ENCODE results near the gene MRPL19.
"Not testable (repeated sequence)": the region's sequence is repeated elsewhere in the genome, so short reads cannot be mapped to it uniquely, and the experiment has no call there.

Gene MRPL19

GRCh38 chr2:75654012-75654411 is 7.4 kb downstream of the MRPL19 start:
- no peak overlapping the region for H3K4me3 ChIP-seq (ENCODE audit: low read depth, low read length)
- TF ChIP-seq MYC (IDR thresholded peaks at IDR 0.05; ENCODE audit: low read depth, low read length) = no peak
- TF ChIP-seq MAX (IDR thresholded peaks at IDR 0.05; ENCODE audit: low read depth, low read length) = no peak
- TF ChIP-seq POLR2A (IDR thresholded peaks at IDR 0.05; ENCODE audit: extremely low read depth, insufficient read length) = no peak
- no peak for TF ChIP-seq CTCF (IDR thresholded peaks at IDR 0.05; ENCODE audit: low read depth, low read length)
- no peak for DNase-seq (ENCODE audit: low read depth)

DNA sequence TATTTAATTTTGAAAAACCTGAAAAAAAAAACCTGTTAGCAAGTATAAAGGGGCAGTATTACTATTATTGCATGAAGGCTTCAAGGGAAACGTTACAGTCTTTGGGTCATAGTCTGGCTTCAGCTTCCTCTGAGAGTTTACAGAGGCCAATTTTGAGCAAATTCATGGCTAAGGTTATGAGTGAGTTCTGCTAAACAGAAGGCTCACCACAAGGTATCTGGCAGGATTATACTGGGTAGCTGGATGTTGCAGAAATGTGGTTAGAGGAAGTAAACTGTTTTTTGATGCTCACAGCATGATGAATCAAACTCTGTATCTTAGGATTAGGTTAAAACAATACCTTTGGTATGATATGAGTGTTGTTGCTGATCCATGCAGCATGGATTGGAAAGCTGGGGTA is 9.3 kb downstream of the MRPL19 start:
- DNase-seq (ENCODE audit: low read depth) = no peak
- no peak for TF ChIP-seq MYC (IDR thresholded peaks at IDR 0.05; ENCODE audit: low read depth, low read length)
- no peak overlapping the region for H3K4me3 ChIP-seq (ENCODE audit: low read depth, low read length)

GRCh38 chr2:75656563-75656962 is 10.0 kb downstream of the MRPL19 start:
- H3K4me3 ChIP-seq (ENCODE audit: low read depth, low read length) = no peak overlapping the region
- no peak for DNase-seq (ENCODE audit: low read depth)
- TF ChIP-seq POLR2A (IDR thresholded peaks at IDR 0.05; ENCODE audit: extremely low read depth, insufficient read length) (no peak), MYC (IDR thresholded peaks at IDR 0.05; ENCODE audit: low read depth, low read length) (no peak), MAX (IDR thresholded peaks at IDR 0.05; ENCODE audit: low read depth, low read length) (no peak), CTCF (IDR thresholded peaks at IDR 0.05; ENCODE audit: low read depth, low read length) (no peak)

DNA sequence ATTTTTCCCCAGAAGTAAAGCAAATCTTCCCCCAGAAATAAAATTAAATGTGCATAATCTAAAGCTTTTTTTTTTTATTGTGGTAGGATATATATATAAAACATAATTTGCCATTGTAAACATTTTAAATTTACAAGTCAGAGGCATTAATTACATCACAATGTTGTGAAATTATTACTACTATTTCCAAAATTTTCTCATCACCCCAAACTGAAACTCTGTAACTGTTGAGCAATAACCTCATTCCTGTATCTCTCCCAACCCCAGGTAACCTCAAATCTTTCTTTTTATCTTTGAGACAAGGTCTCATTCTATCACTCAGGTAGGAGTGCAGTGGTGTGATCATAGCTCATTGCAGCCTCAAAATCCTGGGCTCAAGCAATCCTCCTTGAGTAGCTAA is 11.2 kb downstream of the MRPL19 start:
- no peak overlapping the region for H3K4me3 ChIP-seq (ENCODE audit: low read depth, low read length)
- TF ChIP-seq MYC (IDR thresholded peaks at IDR 0.05; ENCODE audit: low read depth, low read length) (no peak), POLR2A (IDR thresholded peaks at IDR 0.05; ENCODE audit: extremely low read depth, insufficient read length) (no peak), MAX (IDR thresholded peaks at IDR 0.05; ENCODE audit: low read depth, low read length) (no peak), CTCF (IDR thresholded peaks at IDR 0.05; ENCODE audit: low read depth, low read length) (no peak)
- DNase-seq (ENCODE audit: low read depth) = no peak

- H3K4me3 ChIP-seq (ENCODE audit: low read depth, low read length) = no peak overlapping the region
- TF ChIP-seq CTCF (IDR thresholded peaks at IDR 0.05; ENCODE audit: low read depth, low read length) (no peak), MYC (IDR thresholded peaks at IDR 0.05; ENCODE audit: low read depth, low read length) (no peak), MAX (IDR thresholded peaks at IDR 0.05; ENCODE audit: low read depth, low read length) (no peak), POLR2A (IDR thresholded peaks at IDR 0.05; ENCODE audit: extremely low read depth, insufficient read length) (no peak)
- no peak for DNase-seq (ENCODE audit: low read depth)
Measured at GRCh38 chr2:75666911-75667310, 20.3 kb downstream of the MRPL19 start.

GRCh38 chr2:75667884-75668283 is 21.3 kb downstream of the MRPL19 start:
- no peak for DNase-seq (ENCODE audit: low read depth)
- TF ChIP-seq MYC (IDR thresholded peaks at IDR 0.05; ENCODE audit: low read depth, low read length) (no peak), MAX (IDR thresholded peaks at IDR 0.05; ENCODE audit: low read depth, low read length) (no peak), CTCF (IDR thresholded peaks at IDR 0.05; ENCODE audit: low read depth, low read length) (no peak), POLR2A (IDR thresholded peaks at IDR 0.05; ENCODE audit: extremely low read depth, insufficient read length) (no peak)
- H3K4me3 ChIP-seq (ENCODE audit: low read depth, low read length) = no peak overlapping the region

DNA sequence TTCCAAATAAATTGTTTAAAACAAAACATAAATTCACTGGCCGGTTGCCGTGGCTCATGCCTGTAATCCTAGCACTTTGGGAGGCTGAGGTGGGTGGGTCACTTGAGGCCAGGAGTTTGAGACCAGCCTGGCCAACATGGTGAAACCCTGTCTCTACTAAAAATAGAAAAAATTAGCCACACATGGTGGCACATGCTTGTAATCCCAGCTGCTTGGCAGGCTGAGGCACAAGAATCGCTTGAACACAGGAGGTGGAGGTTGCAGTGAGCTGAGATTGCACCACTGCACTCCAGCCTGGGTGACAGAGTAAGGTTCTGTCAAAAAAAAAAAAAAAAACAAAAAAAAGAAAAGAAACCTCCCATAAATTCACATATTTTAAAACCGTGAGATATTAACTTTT is 28.8 kb downstream of the MRPL19 start:
- H3K4me3 ChIP-seq (ENCODE audit: low read depth, low read length); DNase-seq (ENCODE audit: low read depth): not testable (repeated sequence)

Measured in NB4 (cell line).